Glomerular visceral epithelial cell (primary cell): ENCODE results near the gene SKP1.
"Not testable (repeated sequence)": the region's sequence is repeated elsewhere in the genome, so short reads cannot be mapped to it uniquely, and the experiment has no call there.

ENCODE experiments used
- DNase-seq: peaks from one replicate; pipeline ENCODE4 v3.0.0-alpha.2; 2016; ENCODE audit errors: extremely low spot score

SKP1 gene

DNA sequence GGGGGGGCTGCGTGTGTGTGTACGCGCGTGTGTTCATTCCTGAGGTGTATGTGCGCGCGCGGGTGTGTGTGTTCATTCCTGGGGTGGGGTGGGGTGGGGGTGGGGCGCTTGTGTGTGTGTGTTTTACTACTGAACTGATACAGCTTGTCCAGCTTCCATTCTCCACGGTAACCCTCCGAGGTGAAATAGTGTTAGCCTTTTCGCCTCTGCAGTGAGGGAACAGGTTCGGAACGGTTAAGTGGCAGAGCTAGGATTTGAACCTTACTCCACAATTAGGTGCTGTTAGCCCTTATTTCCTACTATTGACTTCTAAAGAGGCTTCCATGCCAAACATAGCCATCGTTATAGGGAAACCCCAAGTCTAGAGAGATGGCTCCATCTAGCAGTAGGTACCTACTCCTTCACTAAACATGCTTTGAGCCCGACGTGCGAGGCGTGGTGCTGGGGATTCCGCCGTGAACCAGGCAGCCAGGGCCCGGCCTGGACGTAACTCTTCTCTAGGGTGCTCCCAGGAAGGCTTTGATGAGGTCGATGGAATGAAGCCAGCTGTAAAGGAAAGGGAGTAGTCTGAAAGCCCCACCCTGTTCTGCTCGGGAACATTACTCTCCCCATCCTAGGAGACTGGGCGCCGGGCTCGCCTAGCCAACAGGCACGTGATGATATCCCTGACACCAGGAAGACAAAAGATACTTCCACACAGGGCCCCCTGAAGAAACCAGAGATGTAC is 782 bp upstream of the SKP1 start:
- peak; percentile 32 for DNase-seq

DNA sequence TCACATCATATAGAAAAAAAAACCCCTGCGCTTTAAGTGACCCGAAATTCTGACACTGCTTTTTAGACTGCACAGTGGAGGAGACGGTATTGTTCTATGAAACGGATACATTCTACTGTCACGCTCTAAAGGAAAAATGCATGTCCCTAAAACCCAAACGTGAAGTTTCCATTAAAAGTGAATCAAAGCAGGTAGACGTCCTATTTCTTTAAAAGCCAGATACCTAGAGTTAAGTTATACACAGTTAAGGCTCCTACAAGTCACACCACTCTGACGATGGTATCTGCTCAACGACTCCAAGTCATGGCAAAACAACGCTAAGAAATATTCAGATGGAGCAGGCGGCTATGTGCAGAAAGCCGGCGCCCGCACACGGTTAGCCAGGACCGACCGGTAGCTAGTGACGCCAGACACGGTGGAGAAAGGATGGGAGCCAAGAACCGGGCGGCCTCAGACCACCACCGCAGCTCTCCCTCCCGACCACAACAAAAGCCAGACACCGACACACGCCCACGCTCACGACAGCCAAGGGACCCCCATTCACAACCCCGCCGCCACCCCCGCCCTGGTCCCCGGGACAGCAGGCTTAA is 734 bp downstream of the SKP1 start:
- peak; percentile 26 for DNase-seq

- peak; percentile 35 for DNase-seq
These were observed 1.6 kb downstream of the SKP1 start for GRCh38 chr5:134174841-134175839.

DNA sequence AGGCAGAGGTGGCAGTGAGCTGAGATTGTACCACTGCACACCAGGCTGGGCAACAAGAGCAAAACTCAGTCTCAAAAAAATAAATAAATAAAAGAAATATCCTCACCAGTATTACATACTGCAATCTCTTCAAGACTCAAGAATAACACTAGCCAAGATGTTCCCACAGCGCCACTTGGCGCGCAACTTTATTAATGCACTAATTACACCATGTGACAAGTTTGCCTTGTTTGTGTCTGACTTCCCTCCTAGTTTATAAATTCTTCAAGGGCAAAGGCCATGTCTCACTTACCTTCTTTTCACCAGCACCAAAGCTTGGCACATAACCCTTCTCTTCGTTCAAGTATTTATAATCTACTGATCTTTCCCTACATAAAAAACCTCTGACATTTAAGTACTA is 4.8 kb downstream of the SKP1 start:
- no peak for DNase-seq

DNA sequence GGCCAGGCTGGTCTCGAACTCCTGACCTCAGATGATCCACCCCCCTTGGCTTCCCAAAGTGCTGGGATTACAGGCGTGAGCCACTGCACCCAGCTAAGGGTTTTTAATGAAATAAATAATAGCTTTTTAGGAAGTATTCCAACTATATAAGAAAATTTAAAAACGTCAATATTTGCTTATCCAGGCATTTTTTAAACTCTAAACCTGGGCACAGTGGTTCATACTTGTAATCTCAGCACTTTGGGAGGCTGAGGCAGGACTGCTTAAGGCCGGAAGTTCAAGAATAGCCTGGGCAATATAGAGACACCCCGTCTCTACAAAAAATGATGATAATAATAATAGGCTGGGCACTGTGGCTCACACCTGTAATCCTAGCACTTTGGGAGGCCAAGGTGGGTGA is 14.2 kb downstream of the SKP1 start:
- DNase-seq, result no peak

DNA sequence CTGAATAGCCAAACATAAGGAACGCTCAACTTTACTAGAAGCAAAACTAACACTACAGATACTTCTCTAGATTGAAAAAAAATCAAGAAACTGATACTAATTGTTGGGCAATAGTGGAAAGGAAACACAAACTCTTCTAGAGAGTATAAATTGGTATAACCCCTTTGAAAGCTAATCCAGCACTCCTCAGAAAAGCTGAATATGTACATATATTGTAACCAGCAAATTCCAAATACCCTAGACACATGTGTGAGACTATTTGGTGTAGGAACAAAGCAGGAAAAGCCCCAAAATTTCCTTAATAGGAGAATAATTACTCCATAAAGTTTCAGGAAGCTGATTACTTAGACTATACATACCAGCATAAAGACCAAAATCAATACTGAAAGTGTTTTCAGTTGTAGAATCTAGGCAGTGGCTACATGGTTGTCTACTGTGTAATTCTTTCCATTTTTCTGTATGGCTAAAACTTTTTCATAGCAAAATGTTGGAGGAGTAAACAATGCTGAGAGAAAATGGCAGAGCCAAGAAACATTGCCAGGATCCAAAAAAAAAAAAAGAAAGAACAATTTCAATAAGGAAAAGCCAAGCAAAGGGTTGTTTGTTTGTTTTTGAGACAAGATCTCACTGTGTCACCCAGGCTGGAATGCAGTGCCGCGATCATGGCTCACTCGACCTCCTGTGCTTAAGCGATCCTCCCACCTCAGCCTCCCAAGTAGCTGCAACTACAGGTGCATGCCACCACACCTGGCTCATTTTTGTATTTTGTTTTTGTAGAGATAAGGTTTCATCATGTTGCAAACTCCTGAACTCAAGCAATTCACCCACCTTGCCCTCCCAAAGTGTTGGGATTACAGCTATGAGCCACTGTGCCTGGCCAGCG is 15.0 kb downstream of the SKP1 start:
- DNase-seq, result no peak

GRCh38 chr5:134153657-134154056 is 23.1 kb downstream of the SKP1 start:
- DNase-seq, result no peak

DNA sequence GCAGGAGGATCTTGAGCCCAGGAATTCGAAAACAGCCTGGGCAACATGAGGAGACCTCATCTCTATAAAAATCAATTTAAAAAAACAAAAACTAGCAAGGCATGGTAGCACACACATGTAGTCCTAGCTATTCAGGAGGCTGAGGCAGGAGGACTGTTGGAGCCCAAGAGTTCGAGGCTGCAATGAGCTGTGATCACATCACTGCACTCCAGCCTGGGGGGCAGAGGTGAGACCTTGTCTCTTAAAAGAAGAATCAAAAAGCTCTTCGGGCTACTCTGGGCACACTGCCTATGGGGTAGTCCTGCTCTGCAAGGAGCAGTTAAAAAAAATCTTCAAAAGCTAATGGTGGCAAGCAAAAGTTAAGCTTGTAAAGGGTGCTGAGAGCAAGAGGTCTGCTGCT is 23.5 kb downstream of the SKP1 start:
- DNase-seq, result no peak

DNA sequence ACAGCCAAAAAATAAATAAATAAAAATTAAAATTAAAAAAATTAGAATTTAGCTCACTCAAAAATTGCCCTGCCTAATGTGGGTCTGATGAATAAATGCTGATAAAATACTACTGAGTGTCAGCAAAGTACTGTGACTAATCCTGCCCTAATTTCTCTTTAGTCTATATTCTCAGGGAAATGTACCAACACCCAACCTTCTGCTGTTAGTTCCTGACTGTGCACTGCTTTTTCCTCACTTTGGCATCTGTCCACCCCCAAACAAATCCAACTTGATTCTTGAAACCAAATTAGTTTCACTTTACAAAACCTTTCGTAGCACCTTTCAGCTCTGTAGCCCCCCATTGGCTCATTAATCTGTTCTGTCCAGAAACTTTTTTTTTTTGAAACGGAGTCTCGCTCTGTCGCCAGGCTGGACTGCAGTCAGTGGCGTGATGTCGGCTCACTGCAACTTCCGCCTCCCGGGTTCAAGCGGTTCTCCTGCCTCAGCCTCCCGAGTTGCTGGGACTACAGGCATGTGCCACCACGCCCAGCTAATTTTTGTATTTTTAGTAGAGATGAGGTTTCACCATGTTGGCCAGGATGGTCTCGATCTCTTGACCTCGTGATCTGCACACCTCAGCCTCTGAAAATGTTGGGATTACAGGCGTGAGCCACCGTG is 24.4 kb downstream of the SKP1 start:
- DNase-seq, result not testable (repeated sequence)

DNA sequence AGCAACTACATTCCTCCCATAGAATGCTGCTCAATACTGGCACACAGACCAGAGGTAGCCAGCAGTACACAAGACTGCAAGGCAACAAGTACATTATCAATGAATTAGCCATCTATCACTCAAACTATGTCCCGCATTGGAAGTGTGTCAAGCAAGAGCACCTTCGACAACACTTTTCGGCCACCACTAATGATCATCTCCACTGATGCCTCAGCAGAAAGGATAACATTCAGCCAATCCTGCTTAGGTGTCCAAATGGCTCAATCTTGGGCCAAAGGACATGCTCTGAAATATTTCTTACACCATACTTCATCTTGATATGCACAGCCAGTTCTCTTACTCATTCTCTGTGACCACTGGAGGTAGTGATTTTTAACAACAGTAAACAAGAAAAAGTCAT is 25.0 kb downstream of the SKP1 start:
- no peak for DNase-seq

- no peak for DNase-seq
These were observed 27.0 kb downstream of the SKP1 start for GRCh38 chr5:134149571-134150303.

DNA sequence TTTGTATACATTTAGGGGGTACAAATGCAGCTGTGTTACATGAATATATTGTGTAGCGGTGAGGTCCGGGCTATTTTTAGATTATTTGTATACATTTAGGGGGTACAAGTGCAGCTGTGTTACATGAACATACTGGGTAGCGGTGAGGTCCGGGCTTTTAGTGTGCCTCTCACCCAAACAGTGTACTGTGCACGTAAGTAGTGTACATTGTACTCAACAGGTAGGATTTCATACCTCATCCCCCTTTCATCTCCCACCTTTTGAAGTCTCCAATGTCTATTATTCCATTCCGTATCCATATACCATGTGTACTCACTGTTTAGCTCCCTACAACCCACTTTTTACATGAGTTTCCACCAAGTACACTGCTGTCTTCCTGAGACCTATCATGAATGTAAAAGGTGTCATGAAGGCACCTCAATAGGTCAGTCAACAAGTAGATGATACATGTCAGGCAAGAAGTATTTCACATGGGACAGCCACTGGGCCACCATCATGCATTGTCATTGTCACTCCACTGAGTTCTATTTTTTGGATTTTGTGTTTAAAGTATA is 27.7 kb downstream of the SKP1 start:
- DNase-seq, result no peak

- no peak for DNase-seq
These were observed 28.4 kb downstream of the SKP1 start for GRCh38 chr5:134148316-134148715.

DNA sequence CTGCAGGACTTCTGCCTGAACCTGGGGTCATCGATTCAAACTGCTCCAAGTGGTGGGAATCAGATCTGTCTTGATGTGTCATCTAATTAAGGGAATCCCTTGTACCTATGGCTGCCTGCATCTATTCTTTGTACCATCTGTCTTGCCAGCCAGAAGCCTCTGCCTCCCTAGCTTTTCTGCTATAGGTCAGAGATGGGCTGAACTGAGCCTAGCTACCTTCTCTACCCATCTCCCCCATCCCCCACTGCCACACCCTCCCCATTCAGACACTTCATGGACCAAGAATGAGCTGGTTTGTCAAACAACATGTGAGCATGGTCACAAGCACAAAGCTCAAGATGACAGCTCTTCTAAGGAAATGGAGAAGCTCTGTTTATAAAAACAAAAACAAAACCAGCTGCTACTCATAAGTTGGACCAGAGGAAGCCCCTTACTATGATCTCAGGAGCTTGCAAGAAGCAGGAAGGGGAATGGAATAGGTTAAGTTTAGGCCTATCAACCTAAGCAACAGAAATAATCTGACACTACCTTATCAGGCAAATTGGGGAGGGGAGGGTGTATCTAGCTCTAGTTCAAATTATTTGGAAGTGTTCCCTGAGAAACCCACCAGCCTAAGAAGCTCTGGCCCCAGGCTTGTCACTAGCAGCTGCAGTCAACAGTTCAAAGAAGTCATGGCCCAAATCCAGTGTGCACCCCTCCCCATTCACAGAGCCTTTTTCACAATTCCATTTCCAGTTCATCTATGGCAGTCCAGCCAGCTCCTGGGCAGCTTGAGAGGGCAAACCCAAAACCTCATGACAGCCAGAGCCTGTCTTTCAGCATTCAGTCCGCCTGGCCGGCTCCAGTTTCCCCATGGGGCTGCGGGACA is 29.9 kb downstream of the SKP1 start:
- no peak for DNase-seq

GRCh38 chr5:134145779-134146581 is 30.8 kb downstream of the SKP1 start:
- peak; percentile 82 for DNase-seq

DNA sequence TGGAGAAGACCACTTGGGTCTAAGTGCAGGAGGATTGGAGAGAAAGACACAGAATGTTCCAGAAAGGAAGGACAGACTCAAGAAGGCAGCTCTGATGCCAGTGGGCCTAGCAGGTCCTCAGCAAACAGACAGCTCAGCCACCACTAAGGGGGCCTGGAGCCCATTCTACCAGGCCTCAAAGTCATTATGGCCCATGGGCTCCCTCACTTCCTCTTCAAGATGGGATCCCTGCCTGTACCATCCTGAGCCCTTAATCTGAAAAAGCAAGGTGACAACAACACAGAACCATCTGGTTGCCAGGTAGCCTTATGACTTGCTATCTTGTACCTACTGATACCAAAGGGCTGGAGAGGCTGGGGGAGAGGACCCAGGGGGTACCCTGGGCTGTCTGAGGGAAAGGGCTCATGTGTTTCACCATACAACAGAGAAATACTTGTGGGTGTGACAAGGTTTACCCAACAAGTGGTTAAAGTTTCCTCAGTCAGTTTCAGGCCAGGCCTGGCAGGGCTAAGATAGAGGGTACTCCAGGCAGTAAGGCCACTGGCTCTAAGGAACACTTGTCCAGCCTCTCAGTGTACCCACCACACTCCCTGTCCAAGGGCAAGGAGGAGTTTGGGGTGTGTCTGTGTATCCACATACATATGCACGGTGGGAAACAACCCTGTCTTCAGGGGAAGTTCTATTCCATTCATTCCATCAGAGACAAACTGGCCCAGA is 31.6 kb downstream of the SKP1 start:
- no peak for DNase-seq
